ENCODE results near the gene SRL. TPM values are rescaled to one million over a fixed set of nuclear protein-coding genes. Genes with fewer than 3 reads are reported as not detected.

SRL gene
- total RNA-seq, 4 donors from 2014 or later = 0.83 to 2.2 (median 1.5) TPM

GRCh38 chr16:4249530-4250308 is 7.8 kb upstream of the SRL start:
- no peak overlapping the region for H3K4me3 ChIP-seq

GRCh38 chr16:4247460-4247784 is 5.5 kb upstream of the SRL start:
- no peak for DNase-seq (ENCODE audit: extremely low spot score)
- no peaks in the 10 kb centered on the region for H3K9me3 ChIP-seq
- H3K36me3 ChIP-seq = no peaks in the 10 kb centered on the region
- no peaks in the 10 kb centered on the region for H3K27me3 ChIP-seq
- WGBS = 80% methylated on average over 5 of the region's 7 CpGs
- TF ChIP-seq POLR2AphosphoS5 (IDR thresholded peaks at IDR 0.05) (no peak), POLR2A (IDR thresholded peaks at IDR 0.05; ENCODE audit: low read depth) (no peak)
- intact Hi-C loops (cut with DNase I) = no loop called here
- H3K27ac ChIP-seq (replicated peaks in 1 of 4) = no peak overlapping the region
- no peak overlapping the region for H3K4me3 ChIP-seq
- peaks cover 0 to under 1% (median 0%) of the 10 kb centered on the region in 4 donors for H3K4me1 ChIP-seq

More at GRCh38 chr16:4249530-4250308, 7.8 kb upstream of the SRL start:
- Histone ChIP-seq H3K4me1 (peaks cover 4 to 12% (median 9%) of the 10 kb centered on the region in 4 donors), H3K36me3 (no peaks in the 10 kb centered on the region), H3K27me3 (no peaks in the 10 kb centered on the region), H3K9me3 (no peaks in the 10 kb centered on the region), H3K27ac (replicated peaks in 1 of 4) (no peak overlapping the region)
- TF ChIP-seq, protein P1, sequence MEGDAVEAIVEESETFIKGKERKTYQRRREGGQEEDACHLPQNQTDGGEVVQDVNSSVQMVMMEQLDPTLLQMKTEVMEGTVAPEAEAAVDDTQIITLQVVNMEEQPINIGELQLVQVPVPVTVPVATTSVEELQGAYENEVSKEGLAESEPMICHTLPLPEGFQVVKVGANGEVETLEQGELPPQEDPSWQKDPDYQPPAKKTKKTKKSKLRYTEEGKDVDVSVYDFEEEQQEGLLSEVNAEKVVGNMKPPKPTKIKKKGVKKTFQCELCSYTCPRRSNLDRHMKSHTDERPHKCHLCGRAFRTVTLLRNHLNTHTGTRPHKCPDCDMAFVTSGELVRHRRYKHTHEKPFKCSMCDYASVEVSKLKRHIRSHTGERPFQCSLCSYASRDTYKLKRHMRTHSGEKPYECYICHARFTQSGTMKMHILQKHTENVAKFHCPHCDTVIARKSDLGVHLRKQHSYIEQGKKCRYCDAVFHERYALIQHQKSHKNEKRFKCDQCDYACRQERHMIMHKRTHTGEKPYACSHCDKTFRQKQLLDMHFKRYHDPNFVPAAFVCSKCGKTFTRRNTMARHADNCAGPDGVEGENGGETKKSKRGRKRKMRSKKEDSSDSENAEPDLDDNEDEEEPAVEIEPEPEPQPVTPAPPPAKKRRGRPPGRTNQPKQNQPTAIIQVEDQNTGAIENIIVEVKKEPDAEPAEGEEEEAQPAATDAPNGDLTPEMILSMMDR (IDR thresholded peaks at IDR 0.05) = no peak
- TF ChIP-seq EP300 (IDR thresholded peaks at IDR 0.05) (no peak), POLR2AphosphoS5 (IDR thresholded peaks at IDR 0.05) (no peak), POLR2A (IDR thresholded peaks at IDR 0.05; ENCODE audit: low read depth) (no peak)
- intact Hi-C loops (cut with DNase I) = loop anchor here (5.0 to 10.0 kb wide), 4 partner anchors 32 to 312 kb away; partner anchors contain the start of gene ADCY9
- WGBS = 81% methylated on average over 11 of the region's 12 CpGs
- no peak for DNase-seq (ENCODE audit: extremely low spot score)

GRCh38 chr16:4246777-4247459 is 5.0 kb upstream of the SRL start:
- Histone ChIP-seq H3K27ac (replicated peaks in 1 of 4) (no peak overlapping the region), H3K36me3 (no peaks in the 10 kb centered on the region), H3K27me3 (no peaks in the 10 kb centered on the region), H3K9me3 (no peaks in the 10 kb centered on the region), H3K4me1 (no peaks in the 10 kb centered on the region), H3K4me3 (no peak overlapping the region)
- DNase-seq (ENCODE audit: extremely low spot score) = no peak
- intact Hi-C loops (cut with DNase I) = no loop called here
- no peak for TF ChIP-seq POLR2A (IDR thresholded peaks at IDR 0.05; ENCODE audit: low read depth)
- TF ChIP-seq, protein P1 (IDR thresholded peaks at IDR 0.05) = no peak
- 81% methylated on average over 13 of the region's 14 CpGs for WGBS

GRCh38 chr16:4245077-4245791 is 3.4 kb upstream of the SRL start:
- no peak overlapping the region for H3K4me3 ChIP-seq
- intact Hi-C loops (cut with DNase I) = no loop called here
- H3K4me1 ChIP-seq = peaks cover 0 to 10% (median 9%) of the 10 kb centered on the region in 4 donors
- H3K9me3 ChIP-seq = no peaks in the 10 kb centered on the region
- no peaks in the 10 kb centered on the region for H3K36me3 ChIP-seq
- DNase-seq (ENCODE audit: extremely low spot score) = no peak
- 61% methylated on average over 13 of the region's 13 CpGs for WGBS
- no peak overlapping the region for H3K27ac ChIP-seq (replicated peaks in 1 of 4)
- TF ChIP-seq POLR2AphosphoS5 (IDR thresholded peaks at IDR 0.05) (no peak), POLR2A (IDR thresholded peaks at IDR 0.05; ENCODE audit: low read depth) (no peak)
- H3K27me3 ChIP-seq = no peaks in the 10 kb centered on the region

DNA sequence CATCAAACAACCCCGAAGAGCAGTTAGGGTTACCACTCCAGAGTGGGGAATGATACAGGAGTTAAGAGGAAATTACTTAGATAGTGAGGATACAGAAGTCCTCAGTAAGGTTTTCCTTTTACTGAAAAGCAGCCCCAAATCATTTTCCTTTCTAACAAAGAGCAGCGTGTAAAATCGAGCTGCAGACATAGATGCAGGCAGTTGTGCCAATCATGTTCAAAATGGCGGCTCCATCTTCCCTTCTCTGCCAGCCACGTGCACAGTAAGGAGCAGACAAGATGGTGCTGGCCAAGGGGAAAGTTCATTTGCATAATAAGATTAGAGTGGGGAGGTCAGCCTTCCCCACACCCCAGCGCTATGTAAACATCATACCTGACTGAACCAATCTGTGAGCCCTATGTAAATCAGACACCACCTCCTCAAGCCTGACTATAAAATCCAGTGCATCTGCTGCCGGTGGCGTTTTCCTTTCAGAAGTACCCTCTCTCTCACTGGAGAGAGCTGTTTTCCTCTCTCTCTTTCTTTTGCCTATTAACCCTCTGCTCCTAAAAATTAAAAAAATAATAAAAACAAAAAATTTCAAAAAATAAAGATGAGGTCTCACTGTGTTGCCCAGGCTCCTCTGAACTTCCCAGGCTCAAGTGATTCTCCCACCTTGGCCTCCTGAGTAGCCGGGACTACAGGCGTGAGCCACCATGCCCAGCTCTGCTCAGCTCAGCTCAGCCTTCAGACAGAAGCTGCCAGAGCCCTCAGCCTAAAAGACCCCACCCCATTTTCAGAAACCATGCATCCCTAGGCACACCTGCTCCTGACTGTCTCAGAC is 2.6 kb upstream of the SRL start:
- H3K9me3 ChIP-seq = no peaks in the 10 kb centered on the region
- H3K4me3 ChIP-seq = no peak overlapping the region
- no peak for TF ChIP-seq POLR2AphosphoS5 (IDR thresholded peaks at IDR 0.05)
- TF ChIP-seq, protein P1 (IDR thresholded peaks at IDR 0.05) = no peak
- no peak for TF ChIP-seq EP300 (IDR thresholded peaks at IDR 0.05)
- no peak for TF ChIP-seq POLR2A (IDR thresholded peaks at IDR 0.05; ENCODE audit: low read depth)
- DNase-seq (ENCODE audit: extremely low spot score) = no peak
- no peak overlapping the region for H3K27ac ChIP-seq (replicated peaks in 1 of 4)
- no peaks in the 10 kb centered on the region for H3K36me3 ChIP-seq
- H3K27me3 ChIP-seq = no peaks in the 10 kb centered on the region
- peaks cover 1 to 16% (median 9%) of the 10 kb centered on the region in 4 donors for H3K4me1 ChIP-seq
- intact Hi-C loops (cut with DNase I) = no loop called here
- WGBS = 85% methylated on average over 10 of the region's 10 CpGs
